Spleen (tissue), 11 donors: Measurements from ENCODE around the gene IL31. TPM values are rescaled to one million over a fixed set of nuclear protein-coding genes. Genes with fewer than 3 reads are reported as not detected.

Experiments
- DNase-seq: peaks from one replicate; pipeline ENCODE4 v3.0.0-alpha.2; 2020
- H3K27ac ChIP-seq, 8 donors: fragments of 200-600 bp; sonication (generic) in 7 of 8; 1 replicate in 4 of 8; 2 replicates in 4 of 8; pipeline versions ENCODE4 v1.5.0 to v1.8.0; 2016 to 2021; ENCODE audit warnings: inconsistent platforms in 4 of 8, mild to moderate bottlenecking in 4 of 8, moderate library complexity in 1 of 8
- H3K27me3 ChIP-seq, 7 donors: fragments of 200-600 bp; sonication (generic) in 6 of 7; replicated peaks in 1 of 7; 1 replicate in 4 of 7; 2 replicates in 3 of 7; pipeline versions ENCODE4 v1.5.0 to v1.8.0; 2016 to 2021; ENCODE audit warnings: inconsistent platforms in 3 of 7, mild to moderate bottlenecking in 1 of 7
- H3K36me3 ChIP-seq, 6 donors: fragments of 200-600 bp; sonication (generic) in 5 of 6; 1 replicate in 4 of 6; 2 replicates in 2 of 6; pipeline versions ENCODE4 v1.5.0 to v1.8.0; 2016 to 2021; ENCODE audit warnings: inconsistent platforms in 2 of 6
- H3K4me1 ChIP-seq, 6 donors: fragments of 200-600 bp; sonication (generic) in 5 of 6; 1 replicate in 3 of 6; 2 replicates in 3 of 6; pipeline versions ENCODE4 v1.5.0 to v1.8.0; 2016 to 2021; ENCODE audit warnings: inconsistent platforms in 3 of 6
- H3K4me3 ChIP-seq, 8 donors: fragments of 200-600 bp; sonication (generic) in 7 of 8; 1 replicate in 4 of 8; 2 replicates in 4 of 8; pipeline versions ENCODE4 v1.5.0 to v1.8.0; 2016 to 2021; ENCODE audit warnings: inconsistent platforms in 4 of 8, mild to moderate bottlenecking in 4 of 8, moderate library complexity in 2 of 8
- H3K9me3 ChIP-seq, 8 donors: fragments of 200-600 bp; sonication (generic) in 7 of 8; 1 replicate in 4 of 8; 2 replicates in 4 of 8; pipeline versions ENCODE4 v1.5.0 to v1.8.0; 2016 to 2021; ENCODE audit warnings: inconsistent platforms in 4 of 8
- CTCF ChIP-seq, 11 experiments: fragments of 200-600 bp in 7 of 11; fragments of 450-650 bp in 4 of 11; sonication (generic) in 4 of 11; IDR thresholded peaks in 8 of 11; conservative IDR thresholded peaks in 3 of 11; 1 replicate in 7 of 11; 2 replicates in 4 of 11; pipeline versions ENCODE4 v1.4.0 to v1.8.0; 2016 to 2021; ENCODE audit warnings: antibody characterized with exemption in 11 of 11, inconsistent platforms in 4 of 11, mild to moderate bottlenecking in 1 of 11
- POLR2A ChIP-seq, 3 donors: fragments of 450-650 bp; IDR thresholded peaks; one replicate each; pipeline ENCODE4 v1.5.1; 2017; ENCODE audit warnings: antibody characterized with exemption in 3 of 3, mild to moderate bottlenecking in 1 of 3
- POLR2AphosphoS5 ChIP-seq, 3 donors: sonication (generic); formaldehyde crosslinking; IDR thresholded peaks; one replicate each; pipeline ENCODE4 v1.5.1; 2017; ENCODE audit warnings: antibody characterized with exemption in 3 of 3
- WGBS, 5 donors: extraction: QIAGEN DNeasy Blood & Tissue Kit in 3 of 5; methylation state at CpG; one replicate each; pipeline versions ENCODE4 v1.1.5 to v1.1.7; 2013 to 2018; 5-methylcytosine and 5-hydroxymethylcytosine counted together
- intact Hi-C: fragments of 100-400 bp; cut with DNase I; formaldehyde crosslinking; loops from one replicate; pipeline ENCODE4 v1.15.0; 2023; ENCODE audit warnings: low total_unique reads
- polyA plus RNA-seq, 3 donors: library from polyadenylated mRNA; stranded (reverse); fragments of 200-250 nt; gene quantifications; one replicate each; pipeline ENCODE4 v1.2.1, GENCODE V29; 2013
- total RNA-seq, 7 donors: library from RNA; depleted of rRNA in 3 of 7; stranded (reverse); fragments of >200 nt in 3 of 7; fragmentation: NEBNext Ultra II Directional in 4 of 7; extraction: Animal tissue kit (Norgen Biotek cat#: 25700) in 4 of 7; gene quantifications; one replicate each; pipeline versions ENCODE4 v1.1.0 to v1.2.1, GENCODE V29; 2016 to 2021
- donor health status: healthy with polysubstance abuse.
- donor health status: DM: no; HTN: no; CAD: no; lungs with moderate emphysema.
- donor health status: DM: no; HTN: no; CAD: no.
- donor health status: Bipolar disorder and iron deficiency.
- donor health status: healthy.
- donor health status: DM: no; HTN: no; CAD: no.
- donor health status: DM: yes; HTN: yes; CAD: no.

The IL31 gene
- total and polyA plus RNA-seq, 10 donors, result not detected

- Histone ChIP-seq H3K9me3 (no peaks in the 10 kb centered on the region), H3K27me3 (peaks cover 0 to 8% (median 0%) of the 10 kb centered on the region in 7 donors), H3K36me3 (no peaks in the 10 kb centered on the region), H3K27ac (no peak overlapping the region), H3K4me1 (no peaks in the 10 kb centered on the region), H3K4me3 (no peak overlapping the region)
- 82 to 95% (median 88%) methylated on average over 5 of the region's 5 CpGs for WGBS, 5 donors
- no peak for TF ChIP-seq POLR2AphosphoS5 (IDR thresholded peaks at IDR 0.05)
- TF ChIP-seq POLR2A (IDR thresholded peaks at IDR 0.05), result no peak
- no peak for TF ChIP-seq CTCF (IDR thresholded peaks at IDR 0.05 in 8 of 11, conservative IDR thresholded peaks at IDR 0.05 in 3 of 11)
- no peak for DNase-seq
- intact Hi-C loops, result no loop called here
Measured at GRCh38 chr12:122171399-122171798, 2.6 kb downstream of the IL31 start.

- Histone ChIP-seq H3K27me3 (peaks cover 0 to 8% (median 0%) of the 10 kb centered on the region in 7 donors), H3K4me1 (no peaks in the 10 kb centered on the region), H3K9me3 (no peaks in the 10 kb centered on the region), H3K36me3 (no peaks in the 10 kb centered on the region), H3K27ac (no peak overlapping the region), H3K4me3 (no peak overlapping the region)
- no peak for TF ChIP-seq CTCF (IDR thresholded peaks at IDR 0.05 in 8 of 11, conservative IDR thresholded peaks at IDR 0.05 in 3 of 11)
- TF ChIP-seq POLR2A (IDR thresholded peaks at IDR 0.05), result no peak
- TF ChIP-seq POLR2AphosphoS5 (IDR thresholded peaks at IDR 0.05), result no peak
- 86 to 97% (median 92%) methylated on average over 3 of the region's 3 CpGs for WGBS, 5 donors
- DNase-seq, result no peak
- intact Hi-C loops, result no loop called here
Measured at GRCh38 chr12:122168492-122168891, 5.5 kb downstream of the IL31 start.

- Histone ChIP-seq H3K4me1 (peaks cover 0 to 8% (median 0%) of the 10 kb centered on the region in 6 donors), H3K36me3 (no peaks in the 10 kb centered on the region), H3K27ac (peak overlapping the region in 1 of 8 donors; percentile 50), H3K4me3 (no peak overlapping the region), H3K27me3 (peaks cover 0 to 8% (median 0%) of the 10 kb centered on the region in 7 donors), H3K9me3 (no peaks in the 10 kb centered on the region)
- intact Hi-C loops, result no loop called here
- DNase-seq, result no peak
- WGBS, 5 donors, result 78 to 84% (median 82%) methylated on average over 10 of the region's 10 CpGs
- no peak for TF ChIP-seq POLR2AphosphoS5 (IDR thresholded peaks at IDR 0.05)
- TF ChIP-seq POLR2A (IDR thresholded peaks at IDR 0.05), result no peak
- TF ChIP-seq CTCF (IDR thresholded peaks at IDR 0.05 in 8 of 11, conservative IDR thresholded peaks at IDR 0.05 in 3 of 11), result no peak
Measured at GRCh38 chr12:122167356-122167925, 6.6 kb downstream of the IL31 start.

- Histone ChIP-seq H3K27me3 (peaks cover 0 to 7% (median 0%) of the 10 kb centered on the region in 7 donors), H3K36me3 (no peaks in the 10 kb centered on the region), H3K9me3 (no peaks in the 10 kb centered on the region), H3K27ac (peak overlapping the region in 1 of 8 donors; percentile 50), H3K4me3 (no peak overlapping the region), H3K4me1 (peaks cover 0 to 12% (median 0%) of the 10 kb centered on the region in 6 donors)
- WGBS, 5 donors, result 69 to 85% (median 73%) methylated on average over 18 to 22 of the region's 22 CpGs
- TF ChIP-seq CTCF (IDR thresholded peaks at IDR 0.05 in 8 of 11, conservative IDR thresholded peaks at IDR 0.05 in 3 of 11) (no peak), POLR2AphosphoS5 (IDR thresholded peaks at IDR 0.05) (no peak), POLR2A (IDR thresholded peaks at IDR 0.05) (no peak)
- intact Hi-C loops, result no loop called here
- no peak for DNase-seq
Measured at GRCh38 chr12:122166422-122167349, 7.3 kb downstream of the IL31 start.
